ENCODE results near the gene CFAP73.

DNA sequence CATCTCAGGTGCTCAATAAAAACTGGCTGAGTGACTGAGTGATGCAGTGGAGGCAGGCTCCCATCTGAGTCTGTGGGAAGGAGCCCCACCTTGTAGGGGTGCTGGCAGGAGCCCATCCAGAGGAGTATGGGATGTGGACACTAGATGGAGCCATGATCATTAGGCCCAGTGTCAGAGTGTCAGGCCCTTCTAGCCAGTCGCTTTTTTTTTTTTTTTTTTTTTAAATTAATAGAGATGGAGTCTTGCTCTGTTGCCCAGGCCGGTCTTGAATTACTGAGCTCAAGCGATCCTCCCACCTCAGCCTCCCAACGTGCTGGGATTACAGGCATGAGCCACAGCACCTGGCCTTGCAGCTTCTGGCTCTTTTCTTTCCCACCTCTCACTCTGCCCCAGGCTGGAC lies 47.5 kb downstream of the CFAP73 start:
- no peak for TF ChIP-seq EZH2phosphoT487 (conservative IDR thresholded peaks at IDR 0.05; ENCODE audit: low read length)
- TF ChIP-seq, protein P1, sequence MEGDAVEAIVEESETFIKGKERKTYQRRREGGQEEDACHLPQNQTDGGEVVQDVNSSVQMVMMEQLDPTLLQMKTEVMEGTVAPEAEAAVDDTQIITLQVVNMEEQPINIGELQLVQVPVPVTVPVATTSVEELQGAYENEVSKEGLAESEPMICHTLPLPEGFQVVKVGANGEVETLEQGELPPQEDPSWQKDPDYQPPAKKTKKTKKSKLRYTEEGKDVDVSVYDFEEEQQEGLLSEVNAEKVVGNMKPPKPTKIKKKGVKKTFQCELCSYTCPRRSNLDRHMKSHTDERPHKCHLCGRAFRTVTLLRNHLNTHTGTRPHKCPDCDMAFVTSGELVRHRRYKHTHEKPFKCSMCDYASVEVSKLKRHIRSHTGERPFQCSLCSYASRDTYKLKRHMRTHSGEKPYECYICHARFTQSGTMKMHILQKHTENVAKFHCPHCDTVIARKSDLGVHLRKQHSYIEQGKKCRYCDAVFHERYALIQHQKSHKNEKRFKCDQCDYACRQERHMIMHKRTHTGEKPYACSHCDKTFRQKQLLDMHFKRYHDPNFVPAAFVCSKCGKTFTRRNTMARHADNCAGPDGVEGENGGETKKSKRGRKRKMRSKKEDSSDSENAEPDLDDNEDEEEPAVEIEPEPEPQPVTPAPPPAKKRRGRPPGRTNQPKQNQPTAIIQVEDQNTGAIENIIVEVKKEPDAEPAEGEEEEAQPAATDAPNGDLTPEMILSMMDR (IDR thresholded peaks at IDR 0.05; ENCODE audit: insufficient read depth, low read length, poor library complexity, severe bottlenecking) = peak; percentile 58

All from SU-DHL-6 (cell line).